ENCODE measurements around the gene TMEM145.
A peak's percentile ranks its signal among the peaks of the same experiment; 100 is the strongest.

TMEM145 gene

DNA sequence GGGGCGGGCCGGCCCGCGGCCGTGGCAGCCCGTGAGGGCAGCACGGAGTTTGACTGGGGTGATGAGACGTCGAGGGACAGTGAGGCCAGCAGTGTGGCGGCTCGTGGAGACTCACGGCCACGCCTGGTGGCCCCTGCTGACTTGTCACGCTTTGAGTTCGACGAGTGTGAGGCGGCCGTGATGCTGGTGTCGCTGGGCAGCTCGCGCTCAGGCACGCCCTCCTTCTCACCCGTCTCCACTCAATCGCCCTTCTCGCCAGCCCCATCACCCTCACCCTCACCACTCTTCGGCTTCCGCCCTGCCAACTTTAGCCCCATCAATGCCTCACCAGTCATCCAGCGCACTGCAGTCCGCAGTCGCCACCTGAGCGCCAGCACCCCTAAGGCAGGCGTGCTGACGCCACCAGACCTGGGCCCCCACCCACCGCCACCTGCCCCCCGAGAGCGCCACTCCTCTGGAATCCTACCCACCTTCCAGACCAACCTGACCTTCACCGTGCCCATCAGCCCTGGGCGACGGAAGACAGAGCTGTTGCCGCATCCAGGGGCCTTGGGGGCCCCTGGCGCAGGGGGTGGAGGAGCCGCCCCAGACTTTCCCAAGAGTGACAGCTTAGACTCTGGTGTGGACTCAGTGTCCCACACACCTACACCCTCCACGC lies 39.6 kb upstream of the TMEM145 start:
- TF ChIP-seq ZNF274 (IDR thresholded peaks at IDR 0.05; ENCODE audit: low read depth, low read length): no peak
- H3K4me3 ChIP-seq (ENCODE audit: low read length): no peak overlapping the region

DNA sequence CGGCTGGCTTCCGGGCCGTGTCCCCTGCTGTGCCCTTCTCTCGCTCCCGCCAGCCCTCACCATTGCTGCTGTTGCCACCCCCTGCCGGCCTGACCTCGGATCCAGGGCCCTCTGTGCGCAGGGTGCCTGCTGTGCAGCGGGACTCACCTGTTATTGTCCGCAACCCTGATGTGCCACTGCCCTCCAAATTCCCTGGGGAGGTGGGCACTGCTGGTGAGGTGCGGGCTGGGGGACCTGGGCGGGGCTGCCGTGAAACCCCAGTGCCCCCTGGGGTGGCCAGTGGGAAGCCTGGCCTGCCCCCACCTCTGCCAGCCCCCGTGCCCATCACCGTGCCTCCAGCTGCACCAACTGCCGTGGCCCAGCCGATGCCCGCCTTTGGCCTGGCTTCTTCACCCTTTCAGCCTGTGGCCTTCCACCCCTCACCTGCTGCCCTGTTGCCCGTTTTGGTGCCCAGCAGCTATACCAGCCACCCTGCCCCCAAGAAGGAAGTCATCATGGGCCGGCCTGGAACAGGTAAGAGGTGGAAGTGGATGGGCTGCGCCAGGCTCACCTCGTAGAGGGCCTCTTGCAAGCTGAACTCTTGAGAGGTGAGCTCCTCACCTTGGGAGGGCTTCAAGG lies 38.9 kb upstream of the TMEM145 start:
- no peak overlapping the region for H3K4me3 ChIP-seq (ENCODE audit: low read length)
- no peak for TF ChIP-seq ZNF274 (IDR thresholded peaks at IDR 0.05; ENCODE audit: low read depth, low read length)

GRCh38 chr19:42275103-42275502 lies 38.0 kb upstream of the TMEM145 start:
- H3K4me3 ChIP-seq (ENCODE audit: low read length): no peak overlapping the region
- TF ChIP-seq ZNF274 (IDR thresholded peaks at IDR 0.05; ENCODE audit: low read depth, low read length): no peak

DNA sequence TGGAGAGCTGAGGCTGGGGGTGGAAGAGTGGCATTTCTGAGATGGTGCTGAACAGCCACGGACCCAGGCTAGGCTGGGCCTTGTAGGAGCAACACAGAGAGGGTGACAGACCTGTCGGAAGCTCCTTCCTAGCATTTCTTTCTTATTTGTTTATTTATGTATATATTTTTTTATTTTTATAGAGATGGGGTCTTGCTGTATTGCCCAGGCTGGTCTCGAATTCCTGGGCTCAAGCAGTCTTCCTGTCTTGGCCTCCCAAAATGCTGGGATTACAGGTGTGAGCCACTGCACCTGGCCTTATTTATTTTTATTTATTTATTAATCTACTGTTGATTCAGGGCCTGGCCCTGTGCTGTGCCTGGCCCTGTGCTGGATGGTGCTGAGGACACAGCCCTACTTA lies 37.6 kb upstream of the TMEM145 start:
- no peak for TF ChIP-seq ZNF274 (IDR thresholded peaks at IDR 0.05; ENCODE audit: low read depth, low read length)
- no peak overlapping the region for H3K4me3 ChIP-seq (ENCODE audit: low read length)

DNA sequence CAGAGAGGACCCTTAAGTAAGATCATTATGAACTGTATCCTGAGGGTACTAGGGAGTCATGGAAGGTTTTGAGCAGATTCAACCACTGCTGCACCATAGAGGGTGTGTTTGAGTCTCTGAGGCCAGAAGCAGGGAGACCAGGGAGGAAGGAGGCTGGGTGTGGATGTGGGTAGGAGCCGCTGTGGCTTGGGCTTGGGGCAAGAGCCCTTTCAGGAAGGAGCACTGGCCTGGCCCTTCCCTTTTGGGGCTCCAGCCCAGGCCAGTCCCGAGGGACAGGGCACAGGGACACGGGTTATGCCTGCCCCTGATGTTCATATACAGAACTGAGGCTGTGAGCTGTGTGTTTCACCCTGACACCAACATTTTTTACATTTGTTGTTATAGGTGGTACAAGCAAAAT lies 36.8 kb upstream of the TMEM145 start:
- no peak for TF ChIP-seq ZNF274 (IDR thresholded peaks at IDR 0.05; ENCODE audit: low read depth, low read length)
- no peak overlapping the region for H3K4me3 ChIP-seq (ENCODE audit: low read length)

DNA sequence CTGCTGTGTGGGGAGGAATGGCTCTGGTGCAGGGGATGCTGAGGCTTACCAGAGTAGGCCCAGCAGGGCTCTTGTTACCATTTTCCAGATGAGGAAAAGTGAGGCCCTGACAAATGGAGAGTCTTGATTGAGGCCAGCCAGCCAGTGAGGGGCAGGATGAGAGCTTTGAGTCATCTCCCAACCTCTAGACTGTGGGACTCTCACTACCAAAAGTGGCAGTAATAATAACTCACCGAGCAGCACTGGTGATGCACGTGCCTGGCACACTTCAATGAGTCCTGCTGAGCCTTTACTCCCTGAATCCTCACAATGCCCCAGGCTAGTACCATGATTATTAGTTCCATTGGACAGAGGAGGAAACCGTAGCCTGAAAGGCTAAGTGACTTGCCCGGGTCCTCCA lies 36.3 kb upstream of the TMEM145 start:
- TF ChIP-seq ZNF274 (IDR thresholded peaks at IDR 0.05; ENCODE audit: low read depth, low read length): no peak
- H3K4me3 ChIP-seq (ENCODE audit: low read length): no peak overlapping the region

- H3K4me3 ChIP-seq (ENCODE audit: low read length): no peak overlapping the region
- no peak for TF ChIP-seq ZNF274 (IDR thresholded peaks at IDR 0.05; ENCODE audit: low read depth, low read length)
Measured at GRCh38 chr19:42277821-42278451, 35.2 kb upstream of the TMEM145 start.

DNA sequence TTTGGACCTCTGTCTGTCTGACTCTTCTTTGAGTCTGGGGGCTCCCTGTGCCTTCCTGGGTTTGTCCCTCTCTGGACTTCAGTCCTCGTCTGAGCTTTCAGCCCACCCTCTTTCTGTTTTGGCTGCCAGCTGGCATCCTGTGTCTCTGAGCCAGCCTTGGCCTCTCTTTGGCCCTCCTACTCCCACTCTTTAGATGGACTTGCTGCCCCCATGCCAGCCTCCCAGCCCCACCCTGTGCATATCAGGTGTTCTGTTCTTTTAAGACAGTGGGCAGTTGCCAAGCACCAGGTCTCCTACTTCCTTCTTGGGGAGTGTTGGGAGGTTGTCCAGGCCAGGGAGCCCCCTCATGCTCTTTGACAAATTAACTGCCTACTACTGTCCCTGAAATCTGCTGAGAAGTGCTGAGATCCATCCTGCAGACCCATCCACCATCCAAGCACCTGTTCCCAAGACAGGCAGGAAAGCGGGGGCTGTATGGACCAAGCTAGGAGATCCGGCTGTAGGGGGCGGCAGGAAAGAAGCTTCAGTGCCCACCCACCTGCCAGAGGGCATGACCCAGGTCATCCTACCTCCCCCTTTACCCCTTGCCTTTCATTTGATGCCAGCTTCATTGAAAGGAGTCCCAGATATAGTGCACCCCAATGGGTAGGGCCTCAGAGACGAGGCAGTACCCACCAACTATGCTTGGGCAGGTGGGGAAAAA lies 34.5 kb upstream of the TMEM145 start:
- no peak for TF ChIP-seq ZNF274 (IDR thresholded peaks at IDR 0.05; ENCODE audit: low read depth, low read length)
- no peak overlapping the region for H3K4me3 ChIP-seq (ENCODE audit: low read length)

DNA sequence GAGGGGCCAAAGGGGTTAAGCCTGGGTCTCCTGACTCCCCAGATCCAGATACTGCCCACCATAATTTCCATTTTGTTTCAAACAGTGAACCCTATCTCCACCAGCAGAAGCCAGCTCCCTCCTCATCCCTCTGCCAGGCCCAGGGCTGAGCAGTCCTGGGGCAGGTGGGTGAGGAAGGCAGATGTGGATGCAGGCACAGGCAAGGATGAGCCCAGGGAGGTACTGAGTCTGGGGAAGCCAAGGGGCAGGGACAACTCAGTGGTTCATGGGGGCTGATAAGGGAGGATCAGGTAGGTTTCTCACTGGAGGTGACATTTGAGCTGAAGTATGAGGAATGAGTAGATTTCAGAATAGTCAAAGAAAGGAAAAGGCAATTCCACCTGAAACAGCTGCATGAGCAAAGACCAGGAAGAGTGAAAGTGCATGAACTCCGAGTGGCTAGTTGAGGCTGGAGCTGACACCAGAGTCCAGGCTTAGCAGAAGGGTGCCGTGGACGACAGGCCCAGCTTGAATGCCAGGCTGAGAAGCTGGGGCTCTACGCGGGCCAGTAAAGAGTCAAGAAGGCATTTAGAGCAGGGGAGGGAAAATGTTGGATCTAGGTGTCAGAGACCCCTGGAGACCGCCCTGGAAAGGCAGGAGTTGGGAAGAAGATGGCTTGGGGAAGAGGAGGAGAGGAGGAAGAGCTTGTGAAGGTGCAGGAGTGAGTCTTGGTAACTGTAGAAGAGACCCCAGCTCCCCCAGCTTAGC lies 33.8 kb upstream of the TMEM145 start:
- H3K4me3 ChIP-seq (ENCODE audit: low read length): peak overlapping the region; percentile 74; the same call in 1 of the 2 replicates
- TF ChIP-seq ZNF274 (IDR thresholded peaks at IDR 0.05; ENCODE audit: low read depth, low read length): no peak

DNA sequence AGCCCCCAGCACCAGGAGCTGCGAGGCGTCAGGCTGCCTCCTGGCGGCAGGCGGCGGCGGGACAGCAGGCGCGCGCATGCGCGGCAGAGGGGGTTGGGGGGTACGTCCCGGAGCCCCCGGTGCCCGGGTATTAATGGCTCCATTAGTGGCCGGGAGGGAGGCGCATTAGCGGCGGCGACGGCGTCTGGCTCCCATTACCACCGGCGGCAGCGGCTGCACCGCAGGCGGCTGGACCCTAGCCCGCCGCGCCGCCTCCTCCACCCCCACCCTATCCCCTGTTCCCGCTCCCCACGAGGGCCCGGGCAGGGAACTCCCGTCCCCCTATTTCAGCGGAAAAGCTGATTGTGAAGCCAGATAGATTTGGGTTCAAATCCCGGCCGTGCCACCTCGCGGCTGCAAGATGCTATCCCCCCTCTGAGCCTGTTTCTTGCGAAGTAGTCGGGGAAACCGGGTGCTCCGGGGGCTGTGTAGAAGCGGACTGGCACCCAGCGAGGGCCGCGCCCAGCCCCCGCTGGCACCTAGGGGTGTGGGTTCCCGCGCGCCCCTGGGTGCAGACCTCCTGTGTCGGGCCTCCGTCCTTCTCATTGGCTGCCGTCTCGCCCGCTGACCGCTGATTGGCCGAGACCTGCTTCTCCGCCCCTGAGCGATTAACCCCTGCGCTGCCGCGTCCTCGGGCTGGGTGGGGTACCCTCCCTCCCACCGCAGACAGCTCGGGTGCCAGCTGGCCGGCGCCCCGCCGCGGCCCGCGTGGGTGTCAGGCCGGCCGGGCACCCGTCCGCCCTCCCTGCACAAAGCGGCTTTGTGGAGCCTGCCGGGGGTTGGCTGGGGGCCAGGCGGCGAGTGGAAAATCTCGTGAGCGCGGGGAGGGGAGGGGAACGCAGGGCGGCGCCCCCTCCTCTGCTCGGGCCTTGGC lies 33.0 kb upstream of the TMEM145 start:
- H3K4me3 ChIP-seq (ENCODE audit: low read length): peak overlapping the region; percentile 74
- no peak for TF ChIP-seq ZNF274 (IDR thresholded peaks at IDR 0.05; ENCODE audit: low read depth, low read length)

DNA sequence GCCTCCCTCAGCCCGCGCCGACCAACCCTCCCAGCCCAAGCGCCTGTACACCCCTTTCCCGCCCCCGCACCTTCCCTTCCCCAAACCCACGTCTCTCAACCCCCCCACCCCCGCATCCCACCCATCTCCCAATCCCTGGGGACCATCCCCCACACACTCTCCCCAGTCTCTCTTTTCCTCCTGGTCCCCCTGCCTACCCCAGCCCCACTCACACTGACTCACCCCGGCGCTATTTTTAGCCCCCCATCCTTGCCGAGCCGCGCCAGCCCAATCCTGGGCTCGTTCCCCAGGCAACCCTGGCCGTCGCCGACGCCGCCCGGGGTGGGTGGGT lies 32.3 kb upstream of the TMEM145 start:
- H3K4me3 ChIP-seq (ENCODE audit: low read length): peak overlapping the region; percentile 74
- TF ChIP-seq ZNF274 (IDR thresholded peaks at IDR 0.05; ENCODE audit: low read depth, low read length): no peak

DNA sequence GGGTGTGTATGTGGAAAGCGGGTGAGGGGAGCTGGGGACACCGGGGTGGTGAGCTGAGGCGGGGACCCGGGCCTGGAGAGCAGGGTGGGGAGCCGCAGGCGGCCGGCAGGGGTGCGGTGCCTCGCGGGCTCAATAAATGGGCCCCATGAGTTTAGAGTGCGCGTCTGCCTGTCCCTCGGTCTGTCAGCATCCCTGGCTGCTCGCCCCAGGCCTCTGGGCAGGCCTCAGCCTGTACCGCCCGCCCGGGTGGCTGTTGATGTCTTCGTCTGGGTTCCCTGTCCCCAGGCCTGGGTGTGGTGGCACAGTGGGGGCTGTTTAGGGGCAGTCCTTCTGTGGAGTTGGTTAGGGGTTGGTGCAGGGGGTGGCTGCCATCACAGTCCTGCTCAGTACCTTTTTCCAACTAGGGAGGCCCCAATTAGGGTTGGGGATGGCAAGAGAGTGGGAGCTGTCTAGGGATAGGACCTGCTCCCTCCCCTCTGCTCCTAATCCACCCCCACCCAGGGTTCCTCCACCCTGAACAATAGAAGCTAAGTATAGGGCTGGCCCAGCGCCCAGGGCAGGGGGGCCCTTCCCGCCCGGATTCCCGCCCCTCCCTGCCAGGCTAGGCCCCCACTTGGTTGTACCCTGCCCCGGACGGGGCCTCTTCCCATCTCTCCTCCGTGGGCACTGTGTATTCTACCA lies 31.8 kb upstream of the TMEM145 start:
- TF ChIP-seq ZNF274 (IDR thresholded peaks at IDR 0.05; ENCODE audit: low read depth, low read length): no peak
- H3K4me3 ChIP-seq (ENCODE audit: low read length): peak overlapping the region; percentile 3; the same call in 1 of the 2 replicates

Measured in GM08714 (cell line).